GM20000 (cell line): ENCODE results near the gene KRT4.
"Not testable (repeated sequence)": the region's sequence is repeated elsewhere in the genome, so short reads cannot be mapped to it uniquely, and the experiment has no call there.

Experiments
- DNase-seq: peaks from one replicate; pipeline ENCODE4 v3.0.0; 2012; ENCODE audit warnings: low spot score
- TF ChIP-seq, protein P1 (sequence below): IDR thresholded peaks from 2 replicates; pipeline ENCODE4 v1.5.1; 2012; ENCODE audit warnings: mild to moderate bottlenecking, control low read depth; ENCODE audit errors: extremely low read depth, missing control alignments

The KRT4 gene

DNA sequence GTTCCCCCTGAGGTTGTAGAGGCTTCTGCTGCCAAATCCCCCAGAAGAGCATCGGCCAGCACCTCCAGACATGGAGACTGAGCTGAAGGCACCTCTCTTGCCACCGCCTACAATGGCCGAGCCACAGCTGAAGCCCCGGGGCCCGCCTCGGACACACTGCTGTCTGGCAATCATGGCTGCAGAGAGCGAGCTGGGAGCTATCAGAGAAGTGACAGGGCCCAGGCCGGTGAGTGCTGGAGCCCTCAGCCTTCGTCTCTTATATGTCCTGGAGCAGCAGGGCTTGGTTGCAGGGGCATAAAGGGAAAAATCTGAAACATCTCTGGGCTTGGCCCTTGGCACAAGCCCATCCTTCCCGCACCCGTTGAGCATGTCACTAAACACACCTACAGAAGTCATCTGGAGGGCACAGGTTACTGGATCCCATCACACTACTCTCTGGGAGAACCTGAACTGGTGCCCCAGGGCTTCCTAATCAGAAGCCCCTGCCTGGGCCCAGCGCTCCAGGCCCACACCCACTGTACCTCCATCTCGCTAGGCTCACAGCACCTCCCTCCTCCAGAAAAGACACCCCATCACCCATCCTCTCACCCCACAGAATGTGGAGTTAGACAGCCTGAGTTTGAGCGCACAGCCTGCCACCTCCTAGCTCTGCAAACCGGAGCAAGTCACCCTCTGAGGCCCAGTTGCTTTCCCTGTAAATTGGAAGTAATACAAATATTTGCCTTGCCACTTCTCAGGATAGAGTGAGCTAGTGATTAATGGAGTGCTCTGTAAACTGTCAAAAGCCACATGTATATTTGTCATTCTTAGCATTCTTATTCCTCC is at the start of gene KRT4:
Gene KRT4, minus strand, starts transcription at position 232 of the 825 bp plus-strand sequence. Its CDS starts 58 bp downstream, at position 174.
- no peak for DNase-seq
- TF ChIP-seq, protein P1, sequence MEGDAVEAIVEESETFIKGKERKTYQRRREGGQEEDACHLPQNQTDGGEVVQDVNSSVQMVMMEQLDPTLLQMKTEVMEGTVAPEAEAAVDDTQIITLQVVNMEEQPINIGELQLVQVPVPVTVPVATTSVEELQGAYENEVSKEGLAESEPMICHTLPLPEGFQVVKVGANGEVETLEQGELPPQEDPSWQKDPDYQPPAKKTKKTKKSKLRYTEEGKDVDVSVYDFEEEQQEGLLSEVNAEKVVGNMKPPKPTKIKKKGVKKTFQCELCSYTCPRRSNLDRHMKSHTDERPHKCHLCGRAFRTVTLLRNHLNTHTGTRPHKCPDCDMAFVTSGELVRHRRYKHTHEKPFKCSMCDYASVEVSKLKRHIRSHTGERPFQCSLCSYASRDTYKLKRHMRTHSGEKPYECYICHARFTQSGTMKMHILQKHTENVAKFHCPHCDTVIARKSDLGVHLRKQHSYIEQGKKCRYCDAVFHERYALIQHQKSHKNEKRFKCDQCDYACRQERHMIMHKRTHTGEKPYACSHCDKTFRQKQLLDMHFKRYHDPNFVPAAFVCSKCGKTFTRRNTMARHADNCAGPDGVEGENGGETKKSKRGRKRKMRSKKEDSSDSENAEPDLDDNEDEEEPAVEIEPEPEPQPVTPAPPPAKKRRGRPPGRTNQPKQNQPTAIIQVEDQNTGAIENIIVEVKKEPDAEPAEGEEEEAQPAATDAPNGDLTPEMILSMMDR = no peak

DNA sequence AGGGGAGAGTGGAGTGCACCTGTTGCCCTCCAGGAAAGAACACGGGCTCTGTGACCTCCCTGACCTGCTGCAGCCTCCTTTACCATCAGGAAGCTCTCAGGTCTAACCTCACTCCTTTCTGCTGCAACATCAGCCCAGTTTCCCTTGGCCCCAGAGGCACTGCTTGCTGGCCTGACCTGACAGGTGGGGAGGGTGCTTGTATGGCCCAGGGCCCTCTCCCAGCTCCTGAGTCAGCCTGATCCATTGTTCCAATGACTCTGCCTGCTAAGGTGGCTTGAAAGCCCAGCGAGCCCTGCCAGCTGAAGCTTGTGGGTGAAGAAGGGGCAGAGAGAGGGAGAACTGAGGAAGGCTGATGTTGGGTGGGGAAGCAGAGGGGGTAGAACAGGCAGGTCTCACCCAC is 48.1 kb upstream of the KRT4 start:
- TF ChIP-seq, protein P1 = no peak
- DNase-seq = no peak

DNA sequence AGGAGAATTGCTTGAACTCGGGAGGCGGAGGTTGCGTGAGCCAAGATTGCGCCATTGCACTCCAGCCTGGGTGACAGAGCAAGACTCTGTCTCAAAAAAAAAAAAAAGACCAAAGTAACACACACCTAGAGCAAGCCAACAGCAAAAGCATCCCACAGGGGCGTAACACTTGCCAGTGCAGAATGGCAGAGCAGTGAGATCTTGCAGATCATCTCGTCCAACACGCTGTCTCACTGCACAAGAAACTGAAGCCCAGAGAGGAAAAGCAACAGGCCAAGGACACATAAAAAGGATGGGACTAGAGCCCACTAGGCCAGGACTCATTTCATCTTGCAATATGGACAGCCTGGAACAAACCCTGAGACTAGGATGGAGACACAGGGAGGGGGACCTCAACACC is 47.6 kb upstream of the KRT4 start:
- TF ChIP-seq, protein P1 = no peak
- DNase-seq = no peak

DNA sequence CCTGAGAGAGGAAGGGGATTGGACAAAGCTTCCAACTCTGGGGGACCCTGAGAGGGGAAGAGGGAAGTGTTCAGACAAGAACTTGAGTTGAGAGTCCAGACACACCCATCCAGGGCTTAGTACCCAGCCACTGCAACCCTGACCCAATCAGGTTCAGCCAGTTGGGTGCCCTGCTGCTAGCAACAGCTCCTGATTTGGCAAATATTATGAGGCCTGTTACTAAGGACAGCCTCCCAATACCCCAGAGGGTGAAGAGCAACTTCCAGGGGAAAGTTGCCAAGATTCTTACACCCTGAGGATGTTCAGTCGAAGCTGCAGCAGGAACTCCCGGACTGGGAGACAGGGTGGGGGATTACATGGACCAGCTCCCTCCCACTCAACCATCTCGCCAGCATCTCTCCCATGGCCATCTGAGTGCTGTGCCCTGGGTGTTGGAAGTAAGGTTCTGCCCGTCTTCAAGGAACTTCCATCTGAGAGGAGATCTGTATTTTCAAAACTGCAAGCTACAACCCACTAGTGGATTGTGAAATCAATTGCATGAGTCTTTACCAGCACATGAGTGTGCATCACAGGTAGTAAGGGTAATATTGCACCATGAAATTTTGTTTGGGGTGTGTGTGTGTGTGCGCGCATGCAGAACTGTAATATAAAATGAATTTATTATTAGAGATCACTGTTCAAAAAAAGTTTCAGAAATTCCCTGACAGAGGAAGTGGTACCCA is 46.3 kb upstream of the KRT4 start:
- TF ChIP-seq, protein P1 = no peak
- no peak for DNase-seq

DNA sequence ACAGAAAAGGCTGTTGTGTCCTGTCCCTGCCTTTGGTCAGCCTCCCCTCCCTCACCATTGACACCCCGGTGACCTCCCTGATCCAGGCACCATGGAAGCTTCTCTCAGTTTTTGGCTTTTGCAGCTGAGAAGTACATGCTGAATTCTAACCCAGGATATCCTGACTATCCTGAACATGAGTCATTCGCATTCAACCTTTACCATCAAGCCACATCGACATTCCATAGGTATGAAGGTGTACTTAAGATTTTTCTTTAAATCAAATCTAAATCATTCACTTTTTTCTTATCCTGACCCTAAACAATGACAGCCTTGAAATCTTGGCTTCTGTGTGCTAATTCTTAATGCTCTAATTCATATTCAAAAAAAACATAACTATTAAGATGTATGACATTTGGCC is 43.6 kb upstream of the KRT4 start:
- DNase-seq = no peak
- TF ChIP-seq, protein P1 = no peak

DNA sequence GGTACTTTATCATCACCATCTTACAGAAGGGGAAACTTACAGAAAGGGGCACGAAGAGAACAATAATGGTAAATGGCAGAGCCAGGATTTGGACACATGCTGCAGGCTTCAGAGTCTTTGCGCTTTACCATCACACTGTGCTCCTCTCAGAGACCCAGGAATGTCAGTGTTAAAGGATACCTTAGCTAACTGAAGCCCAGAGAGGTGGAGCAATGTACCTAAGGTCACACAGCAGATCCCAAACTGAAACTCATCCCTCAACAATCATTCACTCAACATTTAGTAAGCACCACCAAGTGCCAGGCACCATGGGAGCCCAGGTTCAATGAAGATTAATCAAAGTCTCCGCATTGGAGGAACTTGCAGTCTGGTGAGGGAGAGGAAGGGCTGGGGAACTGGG is 42.9 kb upstream of the KRT4 start:
- DNase-seq = no peak
- TF ChIP-seq, protein P1 = no peak

DNA sequence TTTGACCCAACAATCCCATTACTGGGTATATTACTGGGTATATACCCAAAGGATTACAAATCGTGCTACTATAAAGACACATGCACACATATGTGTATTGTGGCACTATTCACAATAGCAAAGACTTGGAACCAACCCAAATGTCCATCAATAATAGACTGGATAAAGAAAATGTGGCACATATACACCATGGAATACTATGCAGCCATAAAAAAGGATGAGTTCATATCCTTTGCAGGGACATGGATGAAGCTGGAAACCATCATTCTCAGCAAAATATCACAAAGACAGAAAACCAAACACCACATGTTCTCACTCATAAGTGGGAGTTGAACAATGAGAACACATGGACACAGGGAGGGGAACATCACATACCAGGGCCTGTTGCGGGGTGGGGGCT is 42.2 kb upstream of the KRT4 start:
- DNase-seq = not testable (repeated sequence)
